ENCODE measurements around the gene NCOA5.

DNA sequence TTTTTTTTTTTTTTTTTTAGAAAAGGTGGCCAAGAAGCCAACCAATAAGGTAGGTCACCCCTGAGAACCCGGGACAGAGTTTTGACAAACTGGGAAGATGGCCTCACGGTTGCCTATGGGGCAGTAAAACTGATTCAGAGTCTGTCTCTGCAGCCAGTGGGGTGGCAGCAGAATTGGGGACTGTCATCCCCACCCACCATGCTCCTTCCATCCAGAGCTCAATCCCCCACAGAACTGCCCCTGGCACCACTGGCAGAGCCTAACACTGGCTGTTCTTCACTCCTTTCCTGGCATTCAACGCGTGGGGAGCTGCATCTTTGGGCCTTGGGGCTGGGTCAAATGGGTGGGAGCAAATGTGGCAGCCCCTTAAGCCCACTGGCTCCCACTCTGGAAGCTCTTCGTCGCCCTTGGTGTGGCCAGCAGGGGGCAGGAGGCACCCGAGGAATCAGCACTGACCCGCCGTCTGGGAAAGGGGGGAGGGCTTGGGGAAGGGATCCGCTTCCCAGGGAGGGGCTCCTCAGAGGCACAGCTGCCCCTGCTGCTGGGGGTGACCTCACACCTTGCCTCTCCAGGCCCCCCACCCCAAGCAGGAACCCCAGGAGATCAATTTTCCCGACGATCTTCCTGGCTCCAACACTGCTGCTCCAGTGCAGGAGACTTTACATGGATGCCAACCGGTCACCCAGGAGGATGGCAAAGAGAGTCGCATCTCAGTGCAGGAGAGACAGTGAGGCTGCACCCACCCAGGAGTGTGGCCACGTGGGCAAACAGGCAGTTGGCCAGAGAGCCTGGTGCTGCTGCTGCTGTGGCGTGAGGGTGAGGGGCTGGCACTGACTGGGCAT lies 38.8 kb upstream of the NCOA5 start:
- TF ChIP-seq, protein P1, sequence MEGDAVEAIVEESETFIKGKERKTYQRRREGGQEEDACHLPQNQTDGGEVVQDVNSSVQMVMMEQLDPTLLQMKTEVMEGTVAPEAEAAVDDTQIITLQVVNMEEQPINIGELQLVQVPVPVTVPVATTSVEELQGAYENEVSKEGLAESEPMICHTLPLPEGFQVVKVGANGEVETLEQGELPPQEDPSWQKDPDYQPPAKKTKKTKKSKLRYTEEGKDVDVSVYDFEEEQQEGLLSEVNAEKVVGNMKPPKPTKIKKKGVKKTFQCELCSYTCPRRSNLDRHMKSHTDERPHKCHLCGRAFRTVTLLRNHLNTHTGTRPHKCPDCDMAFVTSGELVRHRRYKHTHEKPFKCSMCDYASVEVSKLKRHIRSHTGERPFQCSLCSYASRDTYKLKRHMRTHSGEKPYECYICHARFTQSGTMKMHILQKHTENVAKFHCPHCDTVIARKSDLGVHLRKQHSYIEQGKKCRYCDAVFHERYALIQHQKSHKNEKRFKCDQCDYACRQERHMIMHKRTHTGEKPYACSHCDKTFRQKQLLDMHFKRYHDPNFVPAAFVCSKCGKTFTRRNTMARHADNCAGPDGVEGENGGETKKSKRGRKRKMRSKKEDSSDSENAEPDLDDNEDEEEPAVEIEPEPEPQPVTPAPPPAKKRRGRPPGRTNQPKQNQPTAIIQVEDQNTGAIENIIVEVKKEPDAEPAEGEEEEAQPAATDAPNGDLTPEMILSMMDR (conservative IDR thresholded peaks at IDR 0.05), result peak; percentile 74
- TF ChIP-seq ZFX (IDR thresholded peaks at IDR 0.05), result no peak
